Lower leg skin (tissue), 4 donors: ENCODE measurements around the gene COQ2. TPM values are rescaled to one million over a fixed set of nuclear protein-coding genes. Genes with fewer than 3 reads are reported as not detected.

Experiments used
- DNase-seq, 2 donors: peaks; one replicate each; pipeline ENCODE4 v3.0.0-alpha.2; 2019; ENCODE audit warnings: low spot score in 2 of 2
- H3K4me3 ChIP-seq: fragments of 200-600 bp; sonication (generic); 2 replicates; pipeline ENCODE4 v1.5.1; 2017; ENCODE audit warnings: mild to moderate bottlenecking, low read depth; ENCODE audit not compliant: poor library complexity, severe bottlenecking
- POLR2A ChIP-seq, 2 donors: fragments of 450-650 bp; IDR thresholded peaks; one replicate each; pipeline ENCODE4 v1.6.1; 2016 to 2017; ENCODE audit warnings: antibody characterized with exemption in 2 of 2, mild to moderate bottlenecking in 1 of 2, moderate library complexity in 1 of 2
- WGBS, 2 donors: methylation state at CpG; one replicate each; pipeline ENCODE4 v1.1.5; 2018; 5-methylcytosine and 5-hydroxymethylcytosine counted together
- intact Hi-C: fragments of 100-400 bp; cut with DNase I; formaldehyde crosslinking; loops from one replicate; pipeline ENCODE4 v1.15.0; 2023; ENCODE audit warnings: low total_unique reads
- total RNA-seq, 4 donors: library from RNA; depleted of rRNA; stranded (reverse); fragments of >200 nt; gene quantifications; one replicate each; pipeline ENCODE4 v1.1.0, GENCODE V29; 2016
- TF ChIP-seq, protein P1 (sequence below), 3 donors: fragments of 450-650 bp; IDR thresholded peaks; one replicate each; pipeline ENCODE4 v1.5.1; 2016; ENCODE audit warnings: antibody characterized with exemption in 3 of 3, mild to moderate bottlenecking in 3 of 3, moderate library complexity in 2 of 3

COQ2 gene
- total RNA-seq, 4 donors from 2014 or later, result 9.7 to 20.1 (median 12.6) TPM

DNA sequence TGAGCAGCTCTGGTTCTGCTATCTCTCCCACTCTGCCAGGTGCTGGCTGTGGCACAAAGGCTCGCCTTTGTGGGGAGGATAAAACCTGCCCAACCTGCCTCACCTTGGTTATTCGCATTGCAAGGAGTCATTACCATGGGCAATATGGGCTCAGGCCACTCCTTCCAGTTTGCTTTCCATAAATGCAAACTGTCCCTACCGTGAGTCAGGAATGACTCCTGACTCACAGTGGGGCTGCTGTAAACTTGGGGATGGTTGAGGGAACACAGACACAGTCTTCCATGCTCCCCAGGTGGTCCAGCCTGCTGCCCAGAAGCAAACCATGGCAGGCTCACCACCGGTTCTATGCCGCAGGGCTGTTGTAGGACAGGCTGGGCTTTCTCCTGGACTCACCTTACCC, 36.1 kb downstream of the COQ2 start:
- intact Hi-C loops, result no loop called here
- H3K4me3 ChIP-seq, result no peak overlapping the region
- no peak for DNase-seq
- TF ChIP-seq, protein P1, sequence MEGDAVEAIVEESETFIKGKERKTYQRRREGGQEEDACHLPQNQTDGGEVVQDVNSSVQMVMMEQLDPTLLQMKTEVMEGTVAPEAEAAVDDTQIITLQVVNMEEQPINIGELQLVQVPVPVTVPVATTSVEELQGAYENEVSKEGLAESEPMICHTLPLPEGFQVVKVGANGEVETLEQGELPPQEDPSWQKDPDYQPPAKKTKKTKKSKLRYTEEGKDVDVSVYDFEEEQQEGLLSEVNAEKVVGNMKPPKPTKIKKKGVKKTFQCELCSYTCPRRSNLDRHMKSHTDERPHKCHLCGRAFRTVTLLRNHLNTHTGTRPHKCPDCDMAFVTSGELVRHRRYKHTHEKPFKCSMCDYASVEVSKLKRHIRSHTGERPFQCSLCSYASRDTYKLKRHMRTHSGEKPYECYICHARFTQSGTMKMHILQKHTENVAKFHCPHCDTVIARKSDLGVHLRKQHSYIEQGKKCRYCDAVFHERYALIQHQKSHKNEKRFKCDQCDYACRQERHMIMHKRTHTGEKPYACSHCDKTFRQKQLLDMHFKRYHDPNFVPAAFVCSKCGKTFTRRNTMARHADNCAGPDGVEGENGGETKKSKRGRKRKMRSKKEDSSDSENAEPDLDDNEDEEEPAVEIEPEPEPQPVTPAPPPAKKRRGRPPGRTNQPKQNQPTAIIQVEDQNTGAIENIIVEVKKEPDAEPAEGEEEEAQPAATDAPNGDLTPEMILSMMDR (IDR thresholded peaks at IDR 0.05), result no peak
- no peak for TF ChIP-seq POLR2A (IDR thresholded peaks at IDR 0.05)
- WGBS, 2 donors, result 62 to 70% methylated on average over 5 of the region's 5 CpGs

DNA sequence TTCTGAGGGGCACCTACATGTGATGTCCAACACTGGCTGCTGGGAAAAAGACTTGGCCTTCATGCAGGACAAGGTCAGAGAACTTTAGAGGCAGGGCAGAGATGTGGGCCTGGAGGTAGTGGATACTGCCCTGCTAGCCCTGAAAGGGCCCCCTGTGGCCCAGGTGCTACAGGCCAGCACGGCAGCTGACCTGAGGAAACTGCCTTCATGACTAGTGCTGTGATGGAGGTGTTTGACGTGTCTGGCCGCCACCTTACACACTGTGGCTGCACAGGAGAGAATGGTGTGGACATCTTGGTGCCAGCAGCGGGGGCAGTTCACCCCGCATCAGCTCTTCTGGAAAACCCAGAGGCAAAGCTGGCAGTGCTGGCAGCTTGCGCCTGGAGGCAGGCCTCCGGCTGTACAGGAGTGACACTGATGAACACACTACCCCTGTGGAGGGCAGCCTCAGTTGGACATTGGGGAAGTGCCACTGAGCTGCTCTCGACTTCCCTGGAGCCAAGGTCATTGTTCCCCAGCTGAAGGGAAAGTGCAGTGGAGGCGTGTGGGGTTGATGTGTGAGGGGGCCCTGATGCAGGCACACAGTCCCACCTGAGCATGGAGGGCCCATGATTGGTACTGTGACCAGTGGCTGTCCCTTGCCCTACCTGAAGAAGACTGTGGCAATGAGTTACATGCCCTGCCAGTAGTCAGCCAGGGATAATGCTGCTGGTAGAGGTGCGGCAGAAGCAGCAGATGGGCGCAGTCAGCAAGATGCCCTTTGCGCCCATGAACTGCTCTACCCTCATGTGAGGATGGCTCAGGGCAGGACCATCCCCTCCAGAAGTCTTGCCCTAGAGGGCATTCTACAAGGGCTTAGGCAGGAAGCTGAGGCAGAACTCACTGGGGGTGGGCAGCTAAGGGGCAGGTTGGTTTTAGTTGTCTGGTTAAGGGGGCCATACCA, 36.9 kb downstream of the COQ2 start:
- TF ChIP-seq, protein P1 (IDR thresholded peaks at IDR 0.05), result no peak
- no peak for TF ChIP-seq POLR2A (IDR thresholded peaks at IDR 0.05)
- H3K4me3 ChIP-seq, result no peak overlapping the region
- no peak for DNase-seq
- intact Hi-C loops, result no loop called here
- WGBS, 2 donors, result 95 to 98% methylated on average over 12 of the region's 12 CpGs

DNA sequence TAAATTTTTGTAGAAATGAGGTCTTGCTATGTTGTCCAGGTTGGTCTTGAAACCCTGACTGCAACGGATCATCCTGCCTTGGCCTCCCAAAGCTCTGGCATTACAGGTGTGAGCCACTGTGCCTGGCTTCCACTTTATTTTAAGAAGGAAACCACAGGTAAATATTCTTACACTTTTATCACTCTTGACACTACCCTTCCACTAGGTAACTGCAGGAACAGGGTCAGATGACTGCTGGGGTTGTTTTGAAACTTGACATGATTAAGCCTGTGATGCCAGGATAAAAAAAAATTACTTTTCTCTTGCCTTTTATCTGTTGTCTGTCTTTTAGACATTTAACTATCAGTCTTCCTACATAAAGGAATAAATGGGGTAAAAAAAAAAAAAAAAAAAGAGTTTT, 43.5 kb downstream of the COQ2 start:
- no peak for DNase-seq
- H3K4me3 ChIP-seq, result no peak overlapping the region
- intact Hi-C loops, result no loop called here
- TF ChIP-seq POLR2A (IDR thresholded peaks at IDR 0.05), result no peak
- TF ChIP-seq, protein P1 (IDR thresholded peaks at IDR 0.05), result no peak
- 92 to 100% methylated on average over 1 of the region's 1 CpG for WGBS, 2 donors

DNA sequence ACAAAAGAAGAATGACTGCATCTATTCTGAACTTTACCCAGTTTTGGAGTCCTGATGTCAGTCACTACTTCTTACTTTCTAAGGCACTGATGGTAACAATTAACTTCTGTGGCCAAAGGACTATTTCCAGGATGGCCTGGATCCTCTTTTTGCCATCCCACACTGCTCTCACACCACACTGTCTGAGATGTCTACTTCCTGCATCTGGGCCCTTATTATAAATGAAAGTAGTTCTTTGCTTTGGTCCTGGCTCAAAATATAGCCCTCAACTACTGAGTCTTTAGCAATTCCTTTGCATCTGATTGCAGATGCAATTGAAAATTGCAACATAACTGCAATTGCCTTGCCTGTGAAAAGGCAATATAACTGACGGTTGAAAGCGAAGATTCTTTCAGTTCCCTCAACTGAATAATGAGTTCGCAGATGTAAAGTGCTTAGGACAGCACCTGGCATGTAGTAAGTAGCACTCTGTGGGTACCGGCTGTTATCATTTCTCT, 44.2 kb downstream of the COQ2 start:
- H3K4me3 ChIP-seq, result no peak overlapping the region
- DNase-seq, result no peak
- no peak for TF ChIP-seq POLR2A (IDR thresholded peaks at IDR 0.05)
- TF ChIP-seq, protein P1 (IDR thresholded peaks at IDR 0.05), result no peak
- WGBS, 2 donors, result 87 to 88% methylated on average over 4 of the region's 4 CpGs
- intact Hi-C loops, result no loop called here

DNA sequence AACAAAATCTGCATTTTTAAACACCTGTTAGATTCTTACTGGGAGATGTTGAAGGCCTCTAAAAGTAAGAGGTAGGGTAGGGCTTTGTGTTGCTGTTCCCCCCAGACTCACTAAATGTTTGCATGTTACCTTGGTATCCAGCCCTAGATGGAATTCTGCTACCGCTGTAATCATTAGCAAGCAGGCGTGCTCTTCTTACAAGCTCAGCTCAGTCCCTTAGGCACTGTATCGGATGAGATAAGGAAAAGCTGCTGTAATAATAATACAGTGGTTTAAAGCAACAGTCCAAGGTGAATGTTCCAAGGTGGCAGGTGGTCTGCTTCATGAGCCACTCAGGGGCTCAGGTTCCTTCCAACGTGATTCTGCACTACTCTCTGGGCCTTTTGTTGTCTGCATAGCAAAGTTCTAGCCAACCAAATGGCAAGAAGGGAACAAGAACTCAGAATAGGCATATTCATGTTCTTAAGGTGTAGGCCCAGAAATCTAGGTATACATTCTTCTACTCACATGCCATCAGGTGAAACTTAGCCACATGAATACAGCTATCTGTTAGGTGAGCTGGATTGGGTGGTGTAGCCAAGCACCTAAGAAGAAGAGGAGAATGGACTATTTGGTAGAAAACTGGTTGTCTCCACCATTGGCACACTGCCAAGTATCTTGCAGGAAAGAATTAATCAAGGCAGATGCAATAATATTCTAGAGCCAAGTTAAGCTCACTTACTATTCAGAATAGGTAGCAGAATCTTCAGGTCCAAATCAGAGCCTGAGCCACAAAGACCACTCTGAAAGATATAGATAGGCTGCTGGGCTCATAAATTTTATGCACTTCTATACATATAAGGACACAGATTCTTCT, 46.0 kb downstream of the COQ2 start:
- WGBS, 2 donors, result 81 to 97% methylated on average over 4 of the region's 4 CpGs
- TF ChIP-seq, protein P1 (IDR thresholded peaks at IDR 0.05), result no peak
- no peak for TF ChIP-seq POLR2A (IDR thresholded peaks at IDR 0.05)
- no peak for DNase-seq

More for the DNA sequence above, 46.0 kb downstream of the COQ2 start:
- intact Hi-C loops, result loop anchor here (10.0 kb wide), 1 partner anchor 486 kb away; no protein-coding TSS in a partner anchor
- H3K4me3 ChIP-seq, result no peak overlapping the region
